Trophoblast cell (in vitro differentiated cells and primary cell): ENCODE data around the gene PPIF.
A peak's percentile ranks its signal among the peaks of the same experiment; 100 is the strongest.

Experiments
- DNase-seq, 2 donors: peaks; one replicate each; pipeline ENCODE4 v3.0.0-alpha.2; 2016
- H2AFZ ChIP-seq: 2 replicates; pipeline ENCODE4 v1.6.1; 2013; ENCODE audit warnings: low read length, moderate library complexity, mild to moderate bottlenecking; ENCODE audit not compliant: insufficient read depth, poor library complexity
- H2AK5ac ChIP-seq: 2 replicates; pipeline ENCODE4 v1.6.1; 2013; ENCODE audit warnings: mild to moderate bottlenecking, low read length
- H2BK120ac ChIP-seq: 2 replicates; pipeline ENCODE4 v1.6.1; 2013; ENCODE audit warnings: low read length, mild to moderate bottlenecking, moderate library complexity; ENCODE audit not compliant: insufficient read depth, poor library complexity
- H2BK12ac ChIP-seq: 2 replicates; pipeline ENCODE4 v1.6.1; 2013; ENCODE audit warnings: mild to moderate bottlenecking, low read length, moderate library complexity
- H2BK5ac ChIP-seq: 2 replicates; pipeline ENCODE4 v1.6.1; 2013; ENCODE audit warnings: low read length, low read depth, moderate library complexity, mild to moderate bottlenecking; ENCODE audit not compliant: poor library complexity
- H3K14ac ChIP-seq: 2 replicates; pipeline ENCODE4 v1.6.1; 2013; ENCODE audit warnings: mild to moderate bottlenecking, low read length
- H3K18ac ChIP-seq: 2 replicates; pipeline ENCODE4 v1.6.1; 2013; ENCODE audit warnings: mild to moderate bottlenecking, low read length
- H3K23ac ChIP-seq: 2 replicates; pipeline ENCODE4 v1.6.1; 2013; ENCODE audit warnings: low read length
- H3K27ac ChIP-seq: 2 replicates; pipeline ENCODE4 v1.5.1; 2013; ENCODE audit warnings: low read depth, mild to moderate bottlenecking, inconsistent platforms, low read length, moderate library complexity
- H3K27me3 ChIP-seq: 2 replicates; pipeline ENCODE4 v1.6.1; 2013; ENCODE audit warnings: inconsistent platforms, mild to moderate bottlenecking, low read length, moderate library complexity; ENCODE audit not compliant: insufficient read depth
- H3K36me3 ChIP-seq, 2 experiments: 1 replicate in 1 of 2; 2 replicates in 1 of 2; pipeline ENCODE4 v1.6.1; 2013; ENCODE audit warnings: low read length in 2 of 2, mild to moderate bottlenecking in 2 of 2, moderate library complexity in 1 of 2; ENCODE audit not compliant: insufficient read depth in 2 of 2, control insufficient read depth in 1 of 2
- H3K4ac ChIP-seq: 2 replicates; pipeline ENCODE4 v1.6.1; 2013; ENCODE audit warnings: low read depth, mild to moderate bottlenecking, low read length, moderate library complexity
- H3K4me1 ChIP-seq, 2 experiments: 1 replicate in 1 of 2; 2 replicates in 1 of 2; pipeline ENCODE4 v1.6.1; 2013; ENCODE audit warnings: low read length in 2 of 2, mild to moderate bottlenecking in 2 of 2, moderate library complexity in 1 of 2; ENCODE audit not compliant: insufficient read depth in 2 of 2, control insufficient read depth in 1 of 2
- H3K4me2 ChIP-seq: 2 replicates; pipeline ENCODE4 v1.6.1; 2013; ENCODE audit warnings: inconsistent platforms, mild to moderate bottlenecking, low read length, moderate library complexity
- H3K4me3 ChIP-seq: 2 replicates; pipeline ENCODE4 v1.5.1; 2013; ENCODE audit warnings: mild to moderate bottlenecking, low read depth, low read length, inconsistent platforms
- H3K79me1 ChIP-seq: one replicate; pipeline ENCODE4 v1.6.1; 2013; ENCODE audit warnings: low read length
- H3K79me2 ChIP-seq: 2 replicates; pipeline ENCODE4 v1.6.1; 2013; ENCODE audit warnings: low read length, mild to moderate bottlenecking; ENCODE audit not compliant: control insufficient read depth, insufficient read depth, poor library complexity
- H3K9ac ChIP-seq: 2 replicates; pipeline ENCODE4 v1.6.1; 2013; ENCODE audit warnings: mild to moderate bottlenecking, low read length
- H3K9me3 ChIP-seq: 2 replicates; pipeline ENCODE4 v1.6.1; 2013; ENCODE audit warnings: low read depth, mild to moderate bottlenecking, control low read depth, inconsistent platforms, low read length; ENCODE audit not compliant: insufficient read depth
- H4K12ac ChIP-seq: 2 replicates; pipeline ENCODE4 v1.6.1; 2013; ENCODE audit warnings: low read depth, mild to moderate bottlenecking, low read length, moderate library complexity
- H4K8ac ChIP-seq: 2 replicates; pipeline ENCODE4 v1.6.1; 2013; ENCODE audit warnings: low read depth, mild to moderate bottlenecking, low read length, moderate library complexity
- H4K91ac ChIP-seq: one replicate; pipeline ENCODE4 v1.6.1; 2013; ENCODE audit warnings: low read depth, mild to moderate bottlenecking, low read length, moderate library complexity
- WGBS: extraction: QIAGEN DNeasy Blood & Tissue Kit; methylation state at CpG from one replicate; pipeline ENCODE4 v1.1.7; 2013; ENCODE audit warnings: missing lambda C conversion rate; ENCODE audit not compliant: insufficient read length, insufficient coverage; ENCODE audit errors: extremely low coverage; 5-methylcytosine and 5-hydroxymethylcytosine counted together

Gene PPIF

DNA sequence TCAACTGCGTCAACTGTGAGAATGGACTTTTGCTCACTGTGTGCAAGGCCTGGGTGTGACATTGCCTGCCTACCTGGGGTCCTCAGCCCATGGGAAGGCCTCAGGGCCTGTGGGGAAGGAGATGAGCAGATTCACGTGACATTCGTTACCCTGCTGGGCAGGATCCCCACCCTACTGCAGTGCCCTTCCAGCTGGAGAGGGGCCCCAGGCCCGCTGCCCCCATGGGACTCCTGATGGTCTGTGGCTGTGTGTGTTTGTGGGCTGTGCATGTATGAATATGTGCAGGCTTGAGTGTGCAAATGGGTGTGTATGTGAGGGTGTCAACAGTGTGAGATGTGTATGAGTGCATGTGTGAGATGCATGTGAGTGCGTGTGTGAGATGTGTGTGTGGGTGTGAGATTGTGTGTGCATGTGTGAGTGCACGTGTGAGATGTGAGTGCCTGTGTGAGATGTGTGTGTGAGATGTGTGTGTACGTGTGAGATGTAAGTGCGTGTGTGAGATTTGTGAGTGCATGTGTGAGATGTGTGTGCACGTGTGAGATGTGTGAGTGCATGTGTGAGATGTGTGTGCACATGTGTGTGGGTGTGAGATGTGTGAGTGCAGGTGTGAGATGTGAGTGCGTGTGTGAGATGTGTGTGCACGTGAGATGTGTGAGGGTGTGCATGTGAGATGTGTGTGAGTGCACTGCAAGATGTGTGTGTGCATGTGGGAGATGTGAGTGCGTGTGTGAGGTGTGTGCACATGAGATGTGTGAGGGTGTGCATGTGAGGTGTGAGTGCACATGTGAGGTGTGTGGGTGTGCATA, 29.7 kb downstream of the PPIF start:
- Histone ChIP-seq H2BK5ac (no peak overlapping the region), H3K27me3 (no peaks in the 10 kb centered on the region), H3K4me1 (peaks cover 7% of the 10 kb centered on the region in 2 experiments), H3K36me3 (no peaks in the 10 kb centered on the region), H3K9me3 (peaks cover 15% of the 10 kb centered on the region), H4K8ac (no peak overlapping the region), H2BK12ac (no peak overlapping the region), H3K18ac (no peak overlapping the region), H3K79me2 (no peaks in the 10 kb centered on the region), H3K4me2 (no peak overlapping the region), H3K4ac (no peak overlapping the region), H2AK5ac (no peak overlapping the region), H3K14ac (no peak overlapping the region), H3K79me1 (no peaks in the 10 kb centered on the region), H3K23ac (no peak overlapping the region), H3K27ac (no peak overlapping the region), H2BK120ac (no peak overlapping the region), H3K4me3 (peak overlapping the region; percentile 17), H4K91ac (no peak overlapping the region), H2AFZ (no peak overlapping the region), H4K12ac (no peak overlapping the region), H3K9ac (no peak overlapping the region)
- DNase-seq: no peak
- 100% methylated on average over 6 of the region's 12 CpGs for WGBS

GRCh38 chr10:79377557-79378382, 30.5 kb downstream of the PPIF start:
- Histone ChIP-seq H3K18ac (no peak overlapping the region), H3K27me3 (no peaks in the 10 kb centered on the region), H3K79me2 (no peaks in the 10 kb centered on the region), H3K23ac (no peak overlapping the region), H4K12ac (no peak overlapping the region), H3K4me3 (peak overlapping the region; percentile 33), H3K9ac (no peak overlapping the region), H4K91ac (no peak overlapping the region), H2BK12ac (no peak overlapping the region), H3K79me1 (no peaks in the 10 kb centered on the region), H3K4me2 (no peak overlapping the region), H3K27ac (no peak overlapping the region), H4K8ac (no peak overlapping the region), H3K9me3 (peaks cover 15% of the 10 kb centered on the region), H2AK5ac (no peak overlapping the region), H3K36me3 (no peaks in the 10 kb centered on the region), H3K14ac (no peak overlapping the region), H2AFZ (no peak overlapping the region), H3K4me1 (peaks cover 8% of the 10 kb centered on the region in 2 experiments), H3K4ac (no peak overlapping the region), H2BK120ac (no peak overlapping the region), H2BK5ac (no peak overlapping the region)
- 98% methylated on average over 23 of the region's 36 CpGs for WGBS
- no peak for DNase-seq

DNA sequence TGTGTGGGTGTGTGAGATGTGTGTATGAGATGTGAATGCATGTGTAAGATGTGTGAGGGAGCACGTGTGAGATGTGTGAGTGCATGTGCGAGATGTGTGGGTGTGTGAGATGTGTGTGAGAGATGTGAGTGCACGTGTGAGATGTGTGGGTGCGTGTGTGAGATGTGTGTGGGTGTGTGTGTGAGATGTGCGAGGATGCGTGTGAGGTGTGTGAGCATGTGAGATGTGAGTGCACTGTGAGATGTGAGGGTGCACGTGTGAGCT, 31.0 kb downstream of the PPIF start:
- H3K4me2 ChIP-seq: no peak overlapping the region
- H2BK12ac ChIP-seq: no peak overlapping the region
- no peak overlapping the region for H3K9ac ChIP-seq
- H3K27ac ChIP-seq: no peak overlapping the region
- no peak overlapping the region for H3K4ac ChIP-seq
- H3K36me3 ChIP-seq: no peaks in the 10 kb centered on the region
- no peak overlapping the region for H2BK120ac ChIP-seq
- H4K8ac ChIP-seq: no peak overlapping the region
- no peak overlapping the region for H3K18ac ChIP-seq
- peak overlapping the region; percentile 4 for H3K4me3 ChIP-seq
- H3K79me1 ChIP-seq: no peaks in the 10 kb centered on the region
- H3K9me3 ChIP-seq: peaks cover 15% of the 10 kb centered on the region
- DNase-seq: no peak
- H4K91ac ChIP-seq: no peak overlapping the region
- peak overlapping the region; percentile 58 for H3K23ac ChIP-seq
- 98% methylated on average over 4 of the region's 7 CpGs for WGBS
- no peak overlapping the region for H2AK5ac ChIP-seq
- no peaks in the 10 kb centered on the region for H3K27me3 ChIP-seq
- no peak overlapping the region for H3K14ac ChIP-seq
- H3K4me1 ChIP-seq: peaks cover 8% of the 10 kb centered on the region in 2 experiments
- H2AFZ ChIP-seq: no peak overlapping the region
- H4K12ac ChIP-seq: no peak overlapping the region
- no peak overlapping the region for H2BK5ac ChIP-seq
- H3K79me2 ChIP-seq: no peaks in the 10 kb centered on the region

DNA sequence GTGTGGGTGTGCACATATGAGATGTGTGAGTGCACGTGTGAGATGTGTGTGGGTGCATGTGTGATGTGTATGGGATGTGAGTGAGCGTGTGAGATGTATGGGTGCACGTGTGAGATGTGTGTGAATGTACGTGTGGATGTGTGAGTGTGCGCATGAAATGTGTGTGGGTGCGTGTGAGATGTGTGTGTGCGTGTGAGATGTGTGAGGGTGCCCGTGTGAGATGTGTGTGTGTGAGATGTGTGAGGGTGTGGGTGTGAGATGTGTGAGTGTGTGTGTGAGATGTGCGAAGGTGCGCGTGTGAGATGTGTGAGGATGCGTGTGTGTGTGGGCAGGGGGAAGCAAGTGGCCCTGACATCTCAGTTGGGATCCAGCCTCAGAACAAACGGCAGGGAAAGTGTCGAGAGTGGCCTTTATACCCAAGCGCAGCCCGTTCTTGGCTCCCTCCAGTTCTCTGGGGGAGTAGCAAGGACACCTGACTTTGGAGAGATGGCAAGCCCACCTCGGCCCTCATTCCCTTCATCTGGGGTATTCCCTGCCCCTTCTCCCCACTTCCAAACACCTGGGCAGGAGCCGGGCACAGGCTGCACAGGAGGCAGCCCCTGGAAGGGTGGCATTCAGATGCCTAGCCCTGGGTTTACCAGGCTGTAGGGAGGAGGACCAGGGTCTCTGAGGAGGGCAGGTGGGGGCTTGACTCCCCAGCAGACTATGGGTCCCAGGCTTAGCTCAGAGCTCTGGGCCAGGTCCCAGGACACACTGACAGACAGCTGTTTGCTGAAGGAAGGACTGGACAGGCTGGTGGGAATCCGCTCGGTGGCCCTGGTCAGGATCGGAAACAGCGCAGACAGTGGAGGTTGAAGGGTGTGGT, 31.6 kb downstream of the PPIF start:
- Histone ChIP-seq H4K91ac (no peak overlapping the region), H3K14ac (no peak overlapping the region), H3K4me3 (peak overlapping the region; percentile 4), H4K8ac (no peak overlapping the region), H2AK5ac (no peak overlapping the region), H3K23ac (peak overlapping the region; percentile 58), H3K4me2 (no peak overlapping the region), H3K4me1 (peaks cover 8% of the 10 kb centered on the region in 2 experiments), H3K4ac (no peak overlapping the region), H3K79me1 (no peaks in the 10 kb centered on the region), H3K18ac (no peak overlapping the region), H2BK12ac (no peak overlapping the region), H2BK120ac (no peak overlapping the region), H3K9me3 (peaks cover 15% of the 10 kb centered on the region), H2BK5ac (no peak overlapping the region), H3K9ac (no peak overlapping the region), H3K27ac (no peak overlapping the region), H3K36me3 (no peaks in the 10 kb centered on the region), H4K12ac (no peak overlapping the region), H2AFZ (no peak overlapping the region), H3K27me3 (no peaks in the 10 kb centered on the region), H3K79me2 (no peaks in the 10 kb centered on the region)
- no peak for DNase-seq
- WGBS: 100% methylated on average over 12 of the region's 22 CpGs
